Psoas muscle (tissue), 8 donors: ENCODE results near the gene RETN. TPM values are rescaled to one million over a fixed set of nuclear protein-coding genes. Genes with fewer than 3 reads are reported as not detected.

Source experiments
- ATAC-seq, 4 donors: fragments of 200-7000 bp; cut with Tn5 transposase; one replicate each; pipeline ENCODE4 v1.9.1; 2020; ENCODE audit warnings: moderate library complexity in 3 of 4, mild to moderate bottlenecking in 2 of 4
- DNase-seq, 2 donors: peaks; one replicate each; pipeline ENCODE4 v3.0.0-alpha.2; 2020
- H3K27ac ChIP-seq: fragments of 200-600 bp; one replicate; pipeline ENCODE4 v1.8.0; 2022
- H3K27me3 ChIP-seq, 3 donors: fragments of 200-600 bp in 1 of 3; one replicate each; pipeline versions ENCODE4 v1.6.1 to v1.8.0; 2013 to 2022; ENCODE audit warnings: low read length in 2 of 3, mild to moderate bottlenecking in 2 of 3, moderate library complexity in 1 of 3; ENCODE audit not compliant: insufficient read depth in 3 of 3
- H3K36me3 ChIP-seq, 2 donors: fragments of 200-600 bp in 1 of 2; one replicate each; pipeline versions ENCODE4 v1.6.1 to v1.8.0; 2013 to 2022; ENCODE audit warnings: low read depth in 1 of 2, mild to moderate bottlenecking in 1 of 2, moderate library complexity in 1 of 2; ENCODE audit not compliant: insufficient read depth in 1 of 2
- H3K4me1 ChIP-seq: fragments of 200-600 bp; one replicate; pipeline ENCODE4 v1.8.0; 2022
- H3K4me3 ChIP-seq: fragments of 200-600 bp; one replicate; pipeline ENCODE4 v1.8.0; 2022; ENCODE audit warnings: mild to moderate bottlenecking
- H3K9me3 ChIP-seq: fragments of 200-600 bp; one replicate; pipeline ENCODE4 v1.8.0; 2022
- WGBS, 3 donors: extraction: QIAGEN DNeasy Blood & Tissue Kit; methylation state at CpG; one replicate each; pipeline versions ENCODE4 v1.1.6 to v1.1.7; 2013; 5-methylcytosine and 5-hydroxymethylcytosine counted together
- intact Hi-C, 2 donors: fragments of 100-400 bp; cut with DNase I; formaldehyde crosslinking; loops; one replicate each; pipeline versions ENCODE4 v1.11.0 to v1.14.2; 2022
- polyA plus RNA-seq, 3 donors: library from polyadenylated mRNA; stranded (reverse); fragments of 200-250 nt; gene quantifications; one replicate each; pipeline ENCODE4 v1.2.3, GENCODE V29; 2013
- total RNA-seq, 4 donors: library from RNA; stranded (reverse); fragmentation: NEBNext Ultra II Directional in 2 of 4; extraction: Animal tissue kit (Norgen Biotek cat#: 25700) in 2 of 4; gene quantifications; one replicate each; pipeline versions ENCODE4 v1.2.1 to v1.2.4, GENCODE V29; 2021 to 2023
- TF ChIP-seq, protein P1 (sequence below): fragments of 200-600 bp; IDR thresholded peaks from one replicate; pipeline ENCODE4 v1.8.0; 2022; ENCODE audit warnings: antibody characterized with exemption
- donor health status: healthy with polysubstance abuse.
- donor health status: DM: no; HTN: no; CAD: no; lungs with moderate emphysema.
- donor health status: Bipolar disorder and iron deficiency.
- donor health status: healthy.
- donor health status: DM: yes; HTN: yes; CAD: no.
- donor health status: DM: no; HTN: no; CAD: no.
- donor health status: DM: no; HTN: no; CAD: no.
- donor health status: DM: yes; HTN: yes; CAD: no.

Gene RETN
- total and polyA plus RNA-seq, 7 donors = 0.46 to 4.7 (median 0.57) TPM; not detected in 2

DNA sequence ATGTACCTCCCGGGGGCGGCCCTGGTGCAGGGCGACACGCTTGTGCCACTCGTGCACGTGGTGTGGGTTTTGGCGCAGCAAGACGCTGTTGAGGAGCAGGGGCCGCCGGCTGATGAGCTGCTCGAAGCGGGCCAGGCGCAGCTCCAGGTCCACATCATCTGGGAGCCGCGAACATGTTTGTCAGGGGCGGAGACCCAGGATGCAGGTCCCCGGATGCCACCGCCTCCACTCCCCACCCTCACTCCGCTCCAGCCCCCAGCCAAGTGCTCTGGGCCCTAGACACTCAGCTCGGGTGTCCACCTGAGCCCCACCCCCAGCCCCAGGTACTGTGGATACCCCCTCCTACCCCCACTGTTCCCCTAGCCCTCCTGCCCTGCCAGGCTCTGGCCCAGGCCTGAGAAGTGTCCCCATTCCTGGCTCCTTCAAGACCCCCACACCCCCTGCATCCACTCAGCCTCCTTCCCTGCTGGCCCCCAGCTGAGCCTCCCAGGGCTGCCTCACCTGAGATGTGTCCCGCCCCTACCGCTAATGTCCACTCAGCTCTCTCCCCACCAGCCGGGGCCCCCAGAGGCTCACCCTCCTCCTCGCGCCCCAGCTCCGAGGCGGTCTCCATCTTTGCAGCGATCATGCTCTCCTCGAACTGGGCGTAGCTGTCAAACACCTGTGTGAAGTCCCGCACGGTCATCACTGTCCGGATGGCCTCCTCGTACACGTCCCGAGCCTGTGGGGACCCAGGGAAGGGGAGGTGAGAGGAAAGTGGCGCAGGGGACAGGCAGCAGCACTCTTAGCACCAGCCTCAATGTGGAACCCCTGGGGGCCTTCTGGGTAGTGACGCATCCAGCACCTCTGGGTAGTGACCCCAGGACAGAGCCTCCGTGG, 44.9 kb upstream of the RETN start:
- Histone ChIP-seq H3K4me3 (no peak overlapping the region), H3K4me1 (peaks cover 17% of the 10 kb centered on the region), H3K27me3 (no peaks in the 10 kb centered on the region), H3K36me3 (peaks cover 8 to 89% of the 10 kb centered on the region in 2 donors), H3K9me3 (no peaks in the 10 kb centered on the region), H3K27ac (no peak overlapping the region)
- ATAC-seq = no peak
- DNase-seq = no peak
- intact Hi-C loops = no loop called here
- 90 to 92% (median 90%) methylated on average over 33 to 39 of the region's 39 CpGs for WGBS, 3 donors
- TF ChIP-seq, protein P1, sequence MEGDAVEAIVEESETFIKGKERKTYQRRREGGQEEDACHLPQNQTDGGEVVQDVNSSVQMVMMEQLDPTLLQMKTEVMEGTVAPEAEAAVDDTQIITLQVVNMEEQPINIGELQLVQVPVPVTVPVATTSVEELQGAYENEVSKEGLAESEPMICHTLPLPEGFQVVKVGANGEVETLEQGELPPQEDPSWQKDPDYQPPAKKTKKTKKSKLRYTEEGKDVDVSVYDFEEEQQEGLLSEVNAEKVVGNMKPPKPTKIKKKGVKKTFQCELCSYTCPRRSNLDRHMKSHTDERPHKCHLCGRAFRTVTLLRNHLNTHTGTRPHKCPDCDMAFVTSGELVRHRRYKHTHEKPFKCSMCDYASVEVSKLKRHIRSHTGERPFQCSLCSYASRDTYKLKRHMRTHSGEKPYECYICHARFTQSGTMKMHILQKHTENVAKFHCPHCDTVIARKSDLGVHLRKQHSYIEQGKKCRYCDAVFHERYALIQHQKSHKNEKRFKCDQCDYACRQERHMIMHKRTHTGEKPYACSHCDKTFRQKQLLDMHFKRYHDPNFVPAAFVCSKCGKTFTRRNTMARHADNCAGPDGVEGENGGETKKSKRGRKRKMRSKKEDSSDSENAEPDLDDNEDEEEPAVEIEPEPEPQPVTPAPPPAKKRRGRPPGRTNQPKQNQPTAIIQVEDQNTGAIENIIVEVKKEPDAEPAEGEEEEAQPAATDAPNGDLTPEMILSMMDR = no peak

DNA sequence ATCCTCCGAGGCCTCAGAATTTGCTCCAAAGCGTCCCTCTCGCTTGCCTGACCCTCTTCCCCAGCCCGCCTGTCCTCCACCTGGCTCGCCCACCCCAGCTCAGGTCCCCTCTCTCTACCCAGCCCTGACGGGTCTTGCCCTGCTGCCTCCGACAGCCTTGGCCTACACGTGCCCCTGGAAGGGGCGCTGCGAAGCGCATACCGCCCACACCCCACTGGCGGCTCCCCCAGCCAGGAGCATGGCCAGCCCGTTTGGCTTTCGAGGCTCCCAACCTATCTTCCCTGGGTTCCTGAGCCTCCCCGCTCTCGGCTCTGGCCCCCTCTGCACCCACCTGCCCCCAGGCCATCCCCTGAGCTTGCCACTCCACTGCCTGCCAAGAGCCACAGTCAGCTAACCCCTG, 44.0 kb upstream of the RETN start:
- intact Hi-C loops = no loop called here
- ATAC-seq (no peak), DNase-seq (no peak)
- Histone ChIP-seq H3K36me3 (peaks cover 8 to 81% of the 10 kb centered on the region in 2 donors), H3K4me3 (no peak overlapping the region), H3K27ac (no peak overlapping the region), H3K27me3 (no peaks in the 10 kb centered on the region), H3K9me3 (no peaks in the 10 kb centered on the region), H3K4me1 (peaks cover 12% of the 10 kb centered on the region)
- 90 to 95% (median 91%) methylated on average over 17 of the region's 17 CpGs for WGBS, 3 donors
- TF ChIP-seq, protein P1 = no peak

DNA sequence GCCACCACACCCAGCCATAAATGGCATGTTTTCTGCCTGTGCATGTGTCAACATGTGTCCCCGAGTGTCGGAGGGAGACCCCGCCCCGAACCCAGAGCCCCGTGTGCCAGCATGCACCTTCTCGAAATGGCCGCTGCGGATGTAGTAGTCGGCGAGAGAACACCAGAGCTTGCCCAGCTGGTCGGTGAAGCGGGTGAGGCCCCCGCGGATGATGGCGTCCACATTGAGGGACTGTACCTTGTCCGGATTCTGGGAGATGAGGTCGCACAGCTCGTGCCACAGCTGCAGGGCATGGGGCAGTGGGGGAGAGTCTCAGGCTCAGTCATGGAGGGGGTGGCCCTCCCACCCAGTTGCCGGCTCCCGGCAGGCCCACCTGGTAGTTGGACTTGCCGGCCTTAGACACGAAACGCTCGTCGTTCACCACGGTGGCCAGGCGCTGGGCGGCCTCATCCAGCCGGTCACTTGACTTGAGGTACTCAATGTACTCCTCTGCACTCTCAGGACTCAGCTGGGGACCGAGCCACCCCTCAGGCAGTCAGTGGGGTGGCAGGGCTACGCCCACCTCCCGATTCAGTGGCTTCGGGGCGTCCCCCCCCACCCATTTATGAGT, 43.0 kb upstream of the RETN start:
- DNase-seq (no peak), ATAC-seq (no peak)
- Histone ChIP-seq H3K36me3 (peaks cover 4 to 71% of the 10 kb centered on the region in 2 donors), H3K27ac (no peak overlapping the region), H3K9me3 (no peaks in the 10 kb centered on the region), H3K4me1 (peaks cover 18% of the 10 kb centered on the region), H3K27me3 (no peaks in the 10 kb centered on the region), H3K4me3 (no peak overlapping the region)
- intact Hi-C loops = no loop called here
- TF ChIP-seq, protein P1 = no peak
- 94 to 97% (median 96%) methylated on average over 33 to 34 of the region's 34 CpGs for WGBS, 3 donors

DNA sequence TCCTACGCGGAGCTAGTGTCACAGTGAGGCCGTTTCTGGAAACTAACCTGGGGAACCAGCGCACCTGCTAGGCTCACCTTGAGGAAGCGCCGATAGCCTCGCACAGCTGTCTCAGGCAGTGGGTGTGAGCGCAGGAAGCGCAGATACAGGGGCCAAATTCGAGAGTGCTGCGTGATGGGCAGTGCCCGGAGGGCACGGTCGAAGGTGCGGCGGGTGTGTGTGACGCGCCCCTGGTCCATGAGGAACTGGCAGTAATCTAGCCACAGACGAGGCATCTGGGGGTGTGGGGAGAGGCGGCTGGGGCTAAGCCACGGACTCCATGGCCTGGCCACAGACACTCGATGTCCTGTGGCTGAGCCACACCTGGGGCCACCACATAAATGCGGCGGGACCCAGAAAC, 41.7 kb upstream of the RETN start:
- no peak overlapping the region for H3K27ac ChIP-seq
- 89 to 95% (median 93%) methylated on average over 22 to 24 of the region's 24 CpGs for WGBS, 3 donors
- no peak for ATAC-seq
- H3K36me3 ChIP-seq = peaks cover 4 to 58% of the 10 kb centered on the region in 2 donors
- H3K9me3 ChIP-seq = no peaks in the 10 kb centered on the region
- no peaks in the 10 kb centered on the region for H3K27me3 ChIP-seq
- H3K4me1 ChIP-seq = peaks cover 19% of the 10 kb centered on the region
- intact Hi-C loops = no loop called here
- DNase-seq = no peak
- H3K4me3 ChIP-seq = no peak overlapping the region
- TF ChIP-seq, protein P1 = no peak
